ENCODE measurements around the gene AP1B1. TPM values are rescaled to one million over a fixed set of nuclear protein-coding genes. Genes with fewer than 3 reads are reported as not detected.

The AP1B1 gene
- total and polyA plus RNA-seq, 2 of the 8 experiments (the other 6 are each of a cell fraction or from before 2014, with no cell fraction given) = 64.2 to 86.8 TPM

GRCh38 chr22:29299136-29299900 is 89.1 kb downstream of the AP1B1 start:
- Histone ChIP-seq H3K23ac (ENCODE audit: insufficient read length) (no peak overlapping the region), H4K5ac (ENCODE audit: insufficient read length, low read depth, low read length) (no peak overlapping the region), H3K14ac (ENCODE audit: insufficient read length) (no peak overlapping the region), H2BK12ac (ENCODE audit: low read depth, low read length) (no peak overlapping the region), H2BK20ac (ENCODE audit: low read length) (no peak overlapping the region), H3K9me3 (ENCODE audit: insufficient read depth in 2 of 2, low read depth in 1 of 2, low read length in 1 of 2) (no peaks in the 10 kb centered on the region), H3K27ac (ENCODE audit: low read depth, low read length) (no peak overlapping the region), H2AFZ (ENCODE audit: low read length) (no peak overlapping the region), H4K91ac (replicated peaks; ENCODE audit: insufficient read length, low read length) (no peak overlapping the region), H3K18ac (ENCODE audit: extremely low read depth, low read length) (no peak overlapping the region), H3K23me2 (ENCODE audit: low read depth, low read length) (no peaks in the 10 kb centered on the region), H2BK15ac (ENCODE audit: low read length) (no peak overlapping the region), H2AK5ac (ENCODE audit: low read depth, low read length) (no peak overlapping the region), H2BK5ac (ENCODE audit: low read depth, low read length) (0 out of 2 replicates have a peak overlapping the region, but pooled peaks have one; percentile 52), H3K9ac (replicated peaks in 1 of 4; ENCODE audit: extremely low read depth in 1 of 4, low read depth in 3 of 4, low read length in 3 of 4) (no peak overlapping the region), H3K79me1 (ENCODE audit: low read depth, low read length) (no peaks in the 10 kb centered on the region; the same call in 1 of the 2 replicates), H3K27me3 (replicated peaks in 1 of 4; ENCODE audit: control insufficient read depth in 3 of 4, extremely low read depth in 1 of 4, insufficient read depth in 3 of 4, low read length in 3 of 4) (no peaks in the 10 kb centered on the region), H2BK120ac (replicated peaks; ENCODE audit: low read depth, low read length) (no peak overlapping the region), H3K79me2 (ENCODE audit: control insufficient read depth in 1 of 2, insufficient read depth in 2 of 2, low read length in 2 of 2) (no peaks in the 10 kb centered on the region), H4K20me1 (replicated peaks in 1 of 2; ENCODE audit: control insufficient read depth in 1 of 2, insufficient read depth in 2 of 2, low read length in 2 of 2) (peaks cover 10 to 17% of the 10 kb centered on the region in 2 experiments), H4K8ac (ENCODE audit: extremely low read depth, insufficient read depth, low read length) (peak overlapping the region; percentile 89; the same call in 1 of the 2 replicates), H3K4ac (replicated peaks; ENCODE audit: insufficient read length, low read depth, low read length) (no peak overlapping the region), H3K4me1 (replicated peaks in 1 of 4; ENCODE audit: control insufficient read depth in 3 of 4, insufficient read depth in 4 of 4, low read length in 3 of 4) (no peaks in the 10 kb centered on the region), H3K36me3 (ENCODE audit: control insufficient read depth in 2 of 4, insufficient read depth in 4 of 4, low read length in 3 of 4) (peaks cover 48 to 66% (median 54%) of the 10 kb centered on the region in 4 experiments), H3K4me2 (ENCODE audit: insufficient read depth in 1 of 2, low read depth in 2 of 2, low read length in 2 of 2) (no peak overlapping the region), H3K4me3 (ENCODE audit: extremely low read depth in 1 of 4, insufficient read depth in 2 of 4, low read depth in 3 of 4, low read length in 4 of 4) (no peak overlapping the region), H3K56ac (replicated peaks; ENCODE audit: insufficient read length, low read depth, low read length) (no peak overlapping the region)
- DNase-seq (ENCODE audit: low read depth in 1 of 2, low spot score in 2 of 2) (no peak), FAIRE-seq (no peak)
- ChIA-PET POLR2A (ENCODE audit: partially characterized antibody) (interaction anchor here (0.7 to 9.1 kb wide), 10 partner anchors 6 to 28 kb away, joined by 3 to 147 read pairs (median 10); partner anchors contain the start of genes EWSR1 and RHBDD3), CTCF (ENCODE audit: partially characterized antibody) (interaction anchor here (0.8 to 1.0 kb wide), 2 partner anchors 13 to 59 kb away, joined by 3 read pairs; no protein-coding TSS in a partner anchor)
- WGBS, 2 experiments (ENCODE audit: extremely low coverage in 1 of 2, insufficient coverage in 1 of 2, insufficient read length in 1 of 2, insufficient replicate concordance in 2 of 2, low coverage in 1 of 2, low lambda C conversion rate in 2 of 2, missing lambda C conversion rate in 1 of 2) = 94% methylated on average over 19 of the region's 19 CpGs; no CpG with 5 or more reads in 1 of the 2 experiments
- TF ChIP-seq GTF2F1 (IDR thresholded peaks at IDR 0.05; ENCODE audit: borderline replicate concordance, low read depth, low read length) = no peak
- no peak for TF ChIP-seq SP2 (IDR thresholded peaks at IDR 0.05; ENCODE audit: low read length)

Measured in H1 (cell line).